ENCODE measurements around the gene BEX1.
"Not testable (repeated sequence)": the region's sequence is repeated elsewhere in the genome, so short reads cannot be mapped to it uniquely, and the experiment has no call there.

- TF ChIP-seq POLR2AphosphoS5, POLR2A (IDR thresholded peaks at IDR 0.05): not testable (repeated sequence)
Observed at GRCh38 chrX:103107227-103107737, 43.3 kb upstream of the BEX1 start.

Measured in stomach (tissue), 4 donors.